Measurements from ENCODE around the gene ADIPOQ.
"Not testable (repeated sequence)": the region's sequence is repeated elsewhere in the genome, so short reads cannot be mapped to it uniquely, and the experiment has no call there.

DNA sequence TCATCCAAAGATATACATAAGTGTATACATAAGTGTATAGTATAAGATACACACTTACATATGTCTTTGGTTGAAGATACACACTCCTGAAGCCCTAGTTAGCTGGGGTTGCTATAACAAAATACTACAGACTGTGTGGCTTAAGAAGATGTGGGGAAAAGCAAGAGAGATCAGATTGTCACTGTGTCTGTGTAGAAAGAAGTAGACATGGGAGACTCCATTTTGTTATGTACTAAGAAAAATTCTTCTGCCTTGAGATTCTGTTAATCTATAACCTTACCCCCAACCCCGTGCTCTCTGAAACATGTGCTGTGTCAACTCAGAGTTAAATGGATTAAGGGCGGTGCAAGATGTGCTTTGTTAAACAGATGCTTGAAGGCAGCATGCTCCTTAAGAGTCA lies 50.6 kb downstream of the ADIPOQ start:
- TF ChIP-seq, protein P1, sequence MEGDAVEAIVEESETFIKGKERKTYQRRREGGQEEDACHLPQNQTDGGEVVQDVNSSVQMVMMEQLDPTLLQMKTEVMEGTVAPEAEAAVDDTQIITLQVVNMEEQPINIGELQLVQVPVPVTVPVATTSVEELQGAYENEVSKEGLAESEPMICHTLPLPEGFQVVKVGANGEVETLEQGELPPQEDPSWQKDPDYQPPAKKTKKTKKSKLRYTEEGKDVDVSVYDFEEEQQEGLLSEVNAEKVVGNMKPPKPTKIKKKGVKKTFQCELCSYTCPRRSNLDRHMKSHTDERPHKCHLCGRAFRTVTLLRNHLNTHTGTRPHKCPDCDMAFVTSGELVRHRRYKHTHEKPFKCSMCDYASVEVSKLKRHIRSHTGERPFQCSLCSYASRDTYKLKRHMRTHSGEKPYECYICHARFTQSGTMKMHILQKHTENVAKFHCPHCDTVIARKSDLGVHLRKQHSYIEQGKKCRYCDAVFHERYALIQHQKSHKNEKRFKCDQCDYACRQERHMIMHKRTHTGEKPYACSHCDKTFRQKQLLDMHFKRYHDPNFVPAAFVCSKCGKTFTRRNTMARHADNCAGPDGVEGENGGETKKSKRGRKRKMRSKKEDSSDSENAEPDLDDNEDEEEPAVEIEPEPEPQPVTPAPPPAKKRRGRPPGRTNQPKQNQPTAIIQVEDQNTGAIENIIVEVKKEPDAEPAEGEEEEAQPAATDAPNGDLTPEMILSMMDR (conservative IDR thresholded peaks at IDR 0.05; ENCODE audit: low read depth, low read length), result not testable (repeated sequence)
- TF ChIP-seq EZH2 (IDR thresholded peaks at IDR 0.05; ENCODE audit: low read length, unreplicated experiment); EZH2phosphoT487 (IDR thresholded peaks at IDR 0.05; ENCODE audit: borderline replicate concordance, low read length): not testable (repeated sequence)
